RWPE1 (cell line): ENCODE measurements around the gene RAPGEF5.

ENCODE experiments used
- CTCF ChIA-PET: fragments of 350-600 bp; sonication (Branson Sonifier 250); formaldehyde crosslinking; extraction: SDS; loops from one replicate; lab custom pipeline; 2021; lab: Yijun Ruan, JAX
- POLR2A ChIA-PET: fragments of 400-600 bp; formaldehyde crosslinking; extraction: SDS; loops from one replicate; lab custom pipeline; 2020; ENCODE audit warnings: antibody characterized with exemption; ENCODE audit not compliant: low non-redundant PET; lab: Yijun Ruan, JAX
- DNase-seq: peaks from one replicate; pipeline ENCODE4 v3.0.0; 2012; ENCODE audit warnings: low spot score
- H3K27ac ChIP-seq: fragments of 450-650 bp; 2 replicates; pipeline ENCODE4 v1.5.1; 2017
- TF ChIP-seq, protein P1 (sequence below): fragments of 450-650 bp; conservative IDR thresholded peaks from 2 replicates; pipeline ENCODE4 v1.5.1; 2017; ENCODE audit warnings: low read depth, mild to moderate bottlenecking

The RAPGEF5 gene

GRCh38 chr7:22137466-22137865 lies 219.5 kb downstream of the RAPGEF5 start:
- TF ChIP-seq, protein P1, sequence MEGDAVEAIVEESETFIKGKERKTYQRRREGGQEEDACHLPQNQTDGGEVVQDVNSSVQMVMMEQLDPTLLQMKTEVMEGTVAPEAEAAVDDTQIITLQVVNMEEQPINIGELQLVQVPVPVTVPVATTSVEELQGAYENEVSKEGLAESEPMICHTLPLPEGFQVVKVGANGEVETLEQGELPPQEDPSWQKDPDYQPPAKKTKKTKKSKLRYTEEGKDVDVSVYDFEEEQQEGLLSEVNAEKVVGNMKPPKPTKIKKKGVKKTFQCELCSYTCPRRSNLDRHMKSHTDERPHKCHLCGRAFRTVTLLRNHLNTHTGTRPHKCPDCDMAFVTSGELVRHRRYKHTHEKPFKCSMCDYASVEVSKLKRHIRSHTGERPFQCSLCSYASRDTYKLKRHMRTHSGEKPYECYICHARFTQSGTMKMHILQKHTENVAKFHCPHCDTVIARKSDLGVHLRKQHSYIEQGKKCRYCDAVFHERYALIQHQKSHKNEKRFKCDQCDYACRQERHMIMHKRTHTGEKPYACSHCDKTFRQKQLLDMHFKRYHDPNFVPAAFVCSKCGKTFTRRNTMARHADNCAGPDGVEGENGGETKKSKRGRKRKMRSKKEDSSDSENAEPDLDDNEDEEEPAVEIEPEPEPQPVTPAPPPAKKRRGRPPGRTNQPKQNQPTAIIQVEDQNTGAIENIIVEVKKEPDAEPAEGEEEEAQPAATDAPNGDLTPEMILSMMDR: no peak
- POLR2A ChIA-PET: no interaction called here
- CTCF ChIA-PET: interaction anchor here (0.6 to 0.9 kb wide), 2 partner anchors 34 to 184 kb away, joined by 3 to 4 read pairs; no protein-coding TSS in a partner anchor
- DNase-seq: no peak
- no peak overlapping the region for H3K27ac ChIP-seq

GRCh38 chr7:22137026-22137425 lies 219.9 kb downstream of the RAPGEF5 start:
- CTCF ChIA-PET: no interaction called here
- no peak for DNase-seq
- TF ChIP-seq, protein P1: no peak
- H3K27ac ChIP-seq: no peak overlapping the region
- POLR2A ChIA-PET: no interaction called here

- DNase-seq: no peak
- POLR2A ChIA-PET: no interaction called here
- H3K27ac ChIP-seq: no peak overlapping the region
- CTCF ChIA-PET: no interaction called here
- TF ChIP-seq, protein P1: no peak
These were observed 227.0 kb downstream of the RAPGEF5 start for GRCh38 chr7:22129819-22130580.

GRCh38 chr7:22129166-22129565 lies 227.8 kb downstream of the RAPGEF5 start:
- TF ChIP-seq, protein P1: no peak
- CTCF ChIA-PET: interaction anchor here (0.8 kb wide), 1 partner anchor 25 kb away, joined by 3 read pairs; no protein-coding TSS in a partner anchor
- DNase-seq: no peak
- POLR2A ChIA-PET: no interaction called here
- no peak overlapping the region for H3K27ac ChIP-seq

DNA sequence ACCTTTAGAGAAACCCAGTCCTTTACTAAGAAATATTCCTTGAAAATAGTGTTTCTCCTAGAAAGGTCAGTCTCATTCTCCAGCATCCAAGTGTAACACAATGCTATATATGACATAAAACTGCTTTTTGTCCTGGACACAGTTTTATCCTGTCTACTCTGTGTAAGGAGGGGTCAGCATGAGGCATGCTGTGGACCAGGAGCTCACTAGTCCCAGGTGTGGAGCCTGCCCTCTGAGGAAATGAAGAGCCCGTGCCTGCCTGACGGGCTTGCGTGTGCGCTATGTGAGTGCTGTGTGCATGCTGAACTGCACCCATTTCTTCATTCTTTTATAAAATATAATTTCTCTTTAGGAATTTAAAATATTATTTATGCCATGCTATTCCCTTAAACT lies 228.4 kb downstream of the RAPGEF5 start:
- no peak for DNase-seq
- CTCF ChIA-PET: interaction anchor here (0.8 to 2.2 kb wide), 2 partner anchors 19 to 26 kb away, joined by 3 to 8 read pairs; no protein-coding TSS in a partner anchor
- POLR2A ChIA-PET: no interaction called here

DNA sequence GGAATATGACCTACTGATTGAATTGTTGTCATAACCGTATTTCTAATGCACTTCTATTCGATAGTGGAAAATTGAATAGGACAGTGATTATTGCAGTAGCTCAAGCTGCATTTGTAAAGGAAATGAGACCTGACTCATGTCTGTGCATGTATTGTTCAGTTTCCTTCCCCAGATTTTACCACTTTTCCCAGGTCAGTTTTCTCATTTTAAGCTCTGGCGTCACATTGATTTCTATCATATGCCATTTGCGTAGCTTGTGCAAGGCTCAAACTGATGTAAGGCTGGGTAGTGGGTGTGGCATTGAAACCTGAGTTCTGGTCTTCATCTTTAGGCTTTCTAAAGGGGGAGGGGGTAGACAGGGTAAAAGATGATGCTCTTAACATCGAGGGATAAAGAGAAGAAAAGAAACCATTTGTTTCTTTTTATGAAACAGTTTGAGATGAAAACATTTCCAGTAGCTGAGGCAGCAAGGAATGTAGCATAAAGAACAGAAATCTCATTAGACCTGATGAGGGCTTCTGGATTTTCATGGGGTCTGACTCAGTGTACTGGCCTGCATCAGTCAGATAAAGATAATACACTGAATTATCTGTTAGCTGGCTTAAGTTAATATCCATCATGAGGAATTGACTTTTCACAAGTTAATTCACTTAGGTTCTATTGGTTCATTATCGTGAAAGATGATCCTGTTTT lies 229.0 kb downstream of the RAPGEF5 start:
- ChIA-PET POLR2A (no interaction called here), CTCF (interaction anchor here (2.2 kb wide), 1 partner anchor 18 kb away, joined by 8 read pairs; no protein-coding TSS in a partner anchor)
- H3K27ac ChIP-seq: no peak overlapping the region
- DNase-seq: no peak
- TF ChIP-seq, protein P1: no peak

More for the DNA sequence above, 228.4 kb downstream of the RAPGEF5 start:
- TF ChIP-seq, protein P1: no peak
- no peak overlapping the region for H3K27ac ChIP-seq
